HG02763 (cell line): ENCODE data around the gene DNAJC15.
A peak's percentile ranks its signal among the peaks of the same experiment; 100 is the strongest.

Experiments
- ATAC-seq: cut with Tn5 transposase; IDR thresholded peaks from one replicate; pipeline ENCODE4 v1.9.1; 2021; ENCODE audit warnings: mild to moderate bottlenecking, moderate library complexity; ENCODE audit not compliant: unreplicated experiment

Gene DNAJC15

DNA sequence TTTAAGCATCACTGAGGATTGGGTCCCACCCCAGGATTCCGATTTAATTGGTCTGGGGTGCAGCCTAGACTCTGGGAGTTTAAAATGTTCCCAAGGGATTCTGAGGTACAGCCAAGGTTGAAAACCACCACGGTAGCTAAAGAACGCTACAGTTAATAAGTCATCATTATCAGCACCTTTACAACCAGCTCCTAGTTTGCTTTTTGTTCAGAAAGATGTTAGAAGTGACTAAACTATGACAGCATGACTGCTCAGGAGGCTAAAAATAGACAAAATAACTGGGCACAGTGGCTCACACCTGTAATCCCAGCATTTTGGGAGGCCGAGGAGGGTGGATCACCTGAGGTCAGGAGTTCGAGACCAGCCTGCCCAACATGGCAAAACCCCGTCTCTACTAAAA lies 19.7 kb upstream of the DNAJC15 start:
- ATAC-seq, result no peak

DNA sequence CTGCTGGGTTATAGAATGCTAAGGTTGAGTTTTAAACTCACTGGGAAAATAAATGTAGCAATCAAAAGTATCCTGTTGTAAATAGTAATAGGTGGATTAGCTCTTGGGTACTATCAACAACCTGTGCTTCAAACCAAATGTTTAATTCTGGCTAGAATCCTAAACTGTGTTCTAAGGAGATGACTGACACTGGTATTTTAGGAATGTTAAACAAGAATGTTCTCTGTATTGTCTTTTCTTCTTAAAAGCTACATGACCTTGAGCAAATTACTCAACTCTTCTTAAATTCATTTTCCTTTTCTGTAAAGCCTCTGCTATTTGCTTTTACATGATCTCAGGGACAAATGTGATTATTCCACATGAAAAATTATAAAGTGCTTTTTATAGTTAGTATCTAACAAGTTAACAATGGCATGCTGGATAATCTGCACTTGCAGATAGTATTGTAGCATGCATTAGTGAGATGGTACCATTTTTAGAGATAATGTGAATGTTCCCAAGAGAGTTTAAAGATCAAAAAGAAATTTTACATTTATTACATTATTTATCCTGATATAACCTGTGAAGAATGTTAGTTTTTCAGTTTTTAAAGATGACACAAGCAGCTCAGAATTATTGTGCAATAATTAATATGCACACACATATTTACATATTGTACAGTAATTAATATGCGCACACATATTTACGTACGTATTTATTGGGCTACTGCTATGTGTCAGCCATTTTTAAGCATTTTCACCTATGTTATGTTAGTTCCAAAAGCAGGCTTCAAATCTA lies 17.7 kb upstream of the DNAJC15 start:
- ATAC-seq, result no peak

DNA sequence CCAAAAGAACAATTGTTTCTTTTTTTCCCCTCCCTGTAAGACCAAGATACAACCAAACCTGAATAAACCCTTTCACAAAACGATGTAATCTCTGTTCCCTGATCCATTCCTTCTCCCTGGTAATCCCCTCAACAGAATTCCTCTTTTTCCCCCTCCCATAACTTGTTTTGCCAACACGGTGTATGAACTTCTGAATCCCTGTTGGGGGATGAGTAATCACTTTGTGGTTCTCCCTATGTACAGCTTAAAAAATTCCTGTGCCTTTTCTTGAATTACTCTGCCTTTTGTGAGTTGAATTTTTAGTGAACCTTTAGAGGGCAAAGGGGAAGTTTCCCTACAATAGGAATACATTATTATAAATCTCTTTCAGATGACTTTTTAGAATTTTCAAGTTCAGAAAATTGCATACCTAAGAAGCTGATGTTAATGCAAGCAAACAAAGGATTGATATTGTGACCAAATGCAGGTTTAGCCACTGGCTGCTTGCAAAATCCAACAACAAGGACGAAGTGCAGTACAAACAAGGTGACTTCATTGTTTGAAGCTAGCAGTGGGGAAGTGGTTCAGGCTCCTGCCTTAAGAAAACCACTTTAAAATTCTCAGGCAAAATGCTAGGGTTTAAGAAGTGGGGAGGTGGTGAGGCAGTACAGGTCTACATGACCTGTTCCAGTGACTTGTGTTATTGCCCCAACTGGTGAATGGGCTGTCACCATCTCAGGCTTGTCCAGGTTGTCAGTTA lies 16.3 kb upstream of the DNAJC15 start:
- ATAC-seq, result no peak

DNA sequence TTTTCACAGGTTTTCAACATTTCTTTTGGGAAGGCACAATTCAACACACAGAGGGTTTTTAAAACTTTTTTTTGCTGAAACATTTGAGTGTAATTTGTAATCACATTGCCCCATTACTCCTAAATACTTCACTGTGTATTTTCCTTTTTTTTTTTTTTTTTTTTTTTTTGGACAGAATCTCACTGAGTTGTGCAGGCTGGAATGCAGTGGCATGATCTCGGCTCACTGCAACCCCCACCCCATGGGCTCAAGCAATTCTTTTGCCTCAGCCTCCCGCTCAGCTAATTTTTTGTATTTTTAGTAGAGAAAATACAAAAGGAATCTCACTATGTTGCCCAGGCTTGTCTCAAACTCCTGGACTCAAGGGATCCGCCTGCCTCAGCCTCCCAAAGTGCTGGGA lies 14.8 kb upstream of the DNAJC15 start:
- ATAC-seq, result no peak

DNA sequence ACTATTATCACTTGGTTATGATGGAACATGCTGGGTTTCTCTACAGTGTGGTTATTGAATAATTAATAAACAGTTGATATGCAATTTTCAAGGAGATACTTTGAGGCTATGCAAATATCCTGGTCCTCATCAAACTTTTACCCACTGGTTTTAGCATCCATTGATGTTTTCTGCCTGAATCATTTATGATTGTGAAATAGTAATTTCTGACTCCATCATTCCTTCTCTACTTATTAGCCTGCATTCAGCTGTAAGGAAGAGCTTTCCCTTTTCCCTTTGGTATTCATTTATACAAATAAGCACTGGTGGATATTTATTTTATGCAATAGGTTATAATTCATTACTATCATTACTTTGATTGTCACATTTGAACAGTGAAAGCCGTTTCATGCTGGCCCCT lies 13.9 kb upstream of the DNAJC15 start:
- ATAC-seq, result no peak

DNA sequence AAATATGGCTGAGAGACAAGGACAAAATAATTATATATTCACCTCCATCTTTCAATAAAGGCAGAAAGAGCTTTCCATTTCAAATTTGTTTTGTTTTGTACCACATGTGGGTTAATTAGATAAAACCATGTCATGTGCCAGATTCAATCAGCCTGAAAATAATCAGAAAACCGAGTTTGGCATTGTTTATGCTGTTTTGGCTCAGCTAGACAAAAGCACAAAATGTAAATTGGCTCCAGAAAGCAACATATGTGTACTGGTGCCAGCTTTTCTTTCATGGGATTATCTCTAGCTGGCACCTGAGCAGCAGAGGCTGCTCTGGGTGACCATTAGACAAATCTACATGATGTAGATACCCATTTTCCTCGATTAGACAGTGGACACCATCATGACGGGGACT lies 9.2 kb upstream of the DNAJC15 start:
- ATAC-seq, result no peak

DNA sequence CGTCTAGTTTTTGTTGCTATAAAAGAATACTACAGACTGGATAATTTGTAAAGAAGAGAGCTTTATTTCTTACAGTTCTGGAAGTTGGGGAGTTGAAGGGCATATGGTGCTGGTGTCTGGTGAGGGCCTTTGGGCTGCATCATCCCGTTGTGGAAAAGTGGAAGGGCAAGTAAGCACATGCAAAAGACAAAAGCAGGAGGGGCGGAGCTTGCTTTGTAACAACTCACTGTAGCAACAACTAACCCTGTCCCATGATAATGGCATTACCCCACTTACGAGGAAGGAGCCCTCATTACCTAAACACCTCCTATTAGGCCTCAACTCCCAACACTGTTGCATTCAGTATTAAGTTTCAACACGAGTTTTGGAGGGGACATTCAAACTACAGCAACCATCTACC lies 7.2 kb upstream of the DNAJC15 start:
- no peak for ATAC-seq

DNA sequence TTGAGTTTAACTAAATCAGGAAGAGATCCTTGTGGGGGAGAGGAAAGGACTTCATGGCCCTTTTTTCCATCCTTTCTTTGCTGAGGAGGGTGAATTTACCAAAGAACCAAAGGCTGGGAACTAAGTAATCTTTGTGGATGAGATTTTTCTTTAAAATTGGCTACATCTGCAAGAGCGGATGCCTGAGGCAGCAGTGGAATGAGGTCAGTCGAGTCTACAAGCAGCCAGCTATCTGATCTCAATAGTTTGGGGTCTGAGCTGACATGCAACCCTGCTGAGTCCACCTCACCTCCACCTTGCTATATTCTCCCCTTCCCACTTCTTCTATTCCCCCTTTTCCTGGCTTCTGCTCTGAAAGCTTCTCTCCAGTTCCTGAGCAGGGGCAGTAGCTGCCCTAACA lies 3.6 kb upstream of the DNAJC15 start:
- ATAC-seq, result no peak

DNA sequence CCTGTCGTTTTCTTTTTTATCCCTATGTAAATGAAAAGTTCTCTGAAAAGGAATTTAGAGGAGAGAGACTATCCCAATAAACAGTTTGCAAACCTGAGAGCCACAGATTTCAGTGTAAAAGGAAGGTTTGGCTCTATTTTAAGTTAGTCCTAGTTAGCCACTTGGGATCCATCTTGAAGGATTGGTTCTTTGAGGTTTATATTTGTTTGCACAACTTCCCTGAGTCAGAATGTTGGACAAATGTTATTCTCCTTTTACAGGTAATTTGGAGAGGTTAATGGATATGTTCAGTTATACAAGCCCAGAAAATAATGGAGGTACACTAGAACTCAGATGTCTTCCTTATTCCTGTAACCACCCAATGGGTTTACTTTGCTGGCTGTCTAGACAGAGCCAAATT lies 2.6 kb upstream of the DNAJC15 start:
- ATAC-seq, result no peak

DNA sequence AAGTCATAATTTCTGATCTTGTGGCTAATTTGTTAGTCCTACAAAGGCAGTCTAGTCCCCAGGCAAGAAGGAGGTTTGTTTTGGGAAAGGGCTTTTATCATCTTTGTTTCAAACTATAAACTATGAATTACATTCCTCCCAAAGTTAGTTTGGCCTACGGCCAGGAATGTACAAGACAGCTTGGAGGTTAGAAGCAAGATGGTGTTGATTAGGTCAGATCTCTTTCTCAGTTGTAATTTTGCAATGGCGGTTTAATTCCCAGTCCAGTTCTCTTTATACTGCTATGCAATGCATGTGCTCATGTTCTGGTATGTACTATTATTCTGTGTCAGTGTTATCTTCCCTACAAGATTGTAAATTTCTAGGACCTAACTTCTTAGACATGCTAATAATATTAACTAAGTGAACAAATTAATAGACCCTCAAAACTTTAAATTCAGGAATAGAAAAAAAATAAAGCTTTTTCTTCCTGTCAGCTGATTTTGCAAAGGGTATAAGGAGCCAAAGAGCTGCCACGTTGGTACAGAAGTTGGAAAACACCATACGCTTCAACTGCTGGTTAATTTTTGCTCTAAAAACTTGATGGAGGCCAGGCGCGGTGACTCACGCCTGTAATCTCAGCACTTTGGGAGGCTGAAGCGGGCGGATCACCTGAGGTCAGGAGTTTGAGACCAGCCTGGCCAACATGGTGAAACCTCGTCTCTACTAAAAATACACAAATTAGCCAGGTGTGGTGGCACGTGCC lies 1.3 kb upstream of the DNAJC15 start:
- no peak for ATAC-seq

DNA sequence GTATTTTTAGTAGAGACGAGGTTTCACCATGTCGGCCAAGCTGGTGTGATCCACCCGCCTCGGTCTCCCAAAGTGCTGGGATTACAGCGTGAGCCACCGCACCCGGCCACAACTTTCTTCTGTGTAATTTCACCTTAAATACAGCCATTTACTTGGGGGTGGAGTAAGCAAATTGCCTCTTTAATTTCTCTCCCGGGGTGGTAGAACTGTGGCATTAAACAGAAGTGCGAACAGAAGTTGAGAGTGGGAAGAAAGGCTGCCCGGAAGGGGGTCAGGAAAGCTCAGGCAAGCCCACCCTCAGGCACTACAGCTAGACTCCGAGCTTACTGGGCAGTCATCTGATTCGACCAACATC lies 475 bp upstream of the DNAJC15 start:
- no peak for ATAC-seq

DNA sequence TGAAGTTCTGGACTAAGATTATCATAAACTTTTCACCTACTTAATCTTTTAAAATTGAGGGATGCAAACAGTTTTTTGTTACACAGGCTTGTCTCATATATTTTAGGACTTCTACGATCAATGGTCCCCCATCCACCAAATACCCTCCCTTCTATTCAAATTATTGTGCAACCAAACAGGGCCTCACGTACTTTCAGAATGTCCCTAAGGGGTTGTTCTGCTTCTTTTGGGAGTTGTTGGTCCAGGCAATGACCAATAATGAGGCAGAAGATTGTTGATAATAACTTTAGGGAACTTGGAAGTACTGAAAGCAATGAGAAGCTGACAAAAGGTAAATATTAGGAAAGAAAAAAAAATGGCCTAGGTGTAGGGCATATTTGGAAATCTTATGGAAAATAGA lies 2.9 kb downstream of the DNAJC15 start:
- ATAC-seq, result no peak

DNA sequence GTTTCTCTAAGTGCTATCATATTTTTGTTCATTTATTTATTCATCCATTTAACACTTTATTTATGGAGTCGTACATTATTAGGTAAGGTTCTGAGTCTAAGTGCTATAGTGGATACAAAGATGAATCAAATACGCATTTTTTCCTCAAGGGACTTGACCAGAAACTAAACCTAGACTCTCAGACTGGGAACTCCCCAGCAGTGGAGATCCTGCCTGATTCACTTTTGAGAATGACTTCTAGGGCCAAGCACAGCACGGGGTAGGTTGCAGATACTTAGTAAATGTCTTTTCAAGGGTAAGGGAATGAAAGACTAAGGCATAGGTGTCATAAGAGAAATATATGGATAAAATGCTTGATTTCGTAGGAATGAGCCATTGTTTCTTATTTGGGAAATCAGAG lies 7.2 kb downstream of the DNAJC15 start:
- no peak for ATAC-seq

DNA sequence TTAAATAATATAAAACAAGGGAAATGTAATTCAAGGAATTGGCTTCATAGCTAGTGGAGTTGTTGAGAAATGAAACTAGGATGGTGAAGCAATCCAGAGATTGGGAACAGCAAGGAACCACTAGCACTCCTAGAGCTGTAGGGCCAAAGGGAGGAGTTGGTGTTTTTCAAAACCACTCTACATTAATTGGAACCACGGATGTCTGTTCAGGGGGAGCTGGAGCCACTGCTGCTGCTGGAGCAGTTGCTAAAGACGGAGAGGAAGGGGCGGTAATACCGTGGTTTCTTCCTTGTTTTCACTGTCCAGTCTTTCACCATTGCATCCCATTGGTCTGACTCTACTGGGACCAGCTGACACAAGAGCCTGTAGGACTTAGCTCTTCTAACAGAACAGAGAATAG lies 8.5 kb downstream of the DNAJC15 start:
- no peak for ATAC-seq

DNA sequence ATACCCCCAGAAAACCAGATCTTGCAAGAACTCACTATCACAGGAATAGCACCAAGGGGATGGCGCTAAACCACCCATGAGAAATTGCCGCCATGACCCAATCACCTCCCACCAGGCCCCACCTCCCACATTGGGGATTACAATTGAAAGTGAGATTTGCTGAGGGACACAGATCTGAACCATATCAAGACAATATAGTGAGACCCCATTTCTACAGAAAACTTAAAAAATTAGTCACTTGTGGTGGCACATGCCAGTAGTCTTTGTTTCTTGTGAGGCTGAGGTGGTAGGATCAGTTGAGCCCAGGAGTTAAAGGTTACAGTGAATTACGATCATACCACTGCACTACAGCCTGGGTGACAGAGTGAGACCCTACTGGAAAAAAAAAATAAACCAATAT lies 9.7 kb downstream of the DNAJC15 start:
- ATAC-seq, result no peak

DNA sequence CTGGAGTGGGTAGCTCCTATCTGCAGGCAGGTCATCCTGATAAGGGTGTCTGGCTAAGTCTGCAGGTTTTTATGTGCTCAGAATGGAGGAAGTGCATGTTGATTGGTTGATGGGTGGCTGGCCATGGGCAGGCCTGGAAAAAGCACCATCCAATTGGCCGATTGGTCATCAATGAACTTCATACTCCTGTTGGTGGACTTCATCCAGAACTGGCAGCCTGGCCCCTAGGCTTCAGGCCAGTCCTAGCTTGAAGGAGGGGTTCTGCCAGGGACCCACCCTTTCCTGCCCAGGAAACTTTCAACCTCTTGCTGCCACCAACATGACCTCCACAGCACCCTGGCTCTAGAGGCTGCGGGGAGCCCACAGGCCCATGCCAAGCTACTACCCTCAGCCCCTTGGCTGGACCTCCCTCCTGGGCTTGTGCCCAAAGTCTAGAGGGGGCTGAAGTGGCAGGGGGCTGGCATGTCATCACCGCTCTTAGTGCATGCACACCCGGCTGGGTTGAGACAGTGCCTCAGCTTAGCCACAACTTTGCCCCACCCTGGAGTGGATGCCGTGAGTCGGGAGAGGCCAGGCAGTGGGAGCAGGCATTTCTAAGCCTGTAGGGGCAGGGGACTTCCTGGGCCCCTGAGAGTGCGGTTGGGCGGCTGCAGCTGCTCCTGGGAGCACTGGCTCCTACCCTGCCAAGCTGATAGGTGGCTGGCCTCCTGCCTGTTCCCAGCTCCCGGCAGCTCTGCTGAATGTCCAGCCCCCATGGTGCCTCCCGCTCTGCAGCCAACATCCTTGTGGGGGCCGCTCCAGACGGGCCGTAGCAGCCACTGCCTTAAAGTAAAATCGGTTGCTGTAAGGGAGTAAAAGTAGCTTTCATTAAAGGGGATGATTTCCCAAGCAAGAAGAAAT lies 13.2 kb downstream of the DNAJC15 start:
- no peak for ATAC-seq

DNA sequence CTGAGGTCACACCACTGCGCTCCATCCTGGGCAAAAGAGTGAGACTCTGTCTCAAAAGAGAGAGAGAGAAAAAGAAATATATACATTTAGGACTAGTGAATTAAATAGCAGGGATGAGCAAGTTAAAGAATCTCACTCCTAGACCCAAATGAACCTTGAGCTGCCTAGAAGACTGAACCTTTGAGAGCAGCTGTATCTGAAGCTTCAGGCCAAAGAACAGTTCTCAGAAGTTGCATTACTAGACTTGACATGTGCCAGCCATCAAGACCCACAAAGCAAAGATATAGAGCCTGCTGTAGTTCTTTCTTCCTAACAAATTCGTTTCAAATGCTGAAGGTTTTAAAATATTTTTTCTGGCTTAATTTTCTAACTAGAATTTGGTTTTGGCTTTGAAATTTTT lies 16.6 kb downstream of the DNAJC15 start:
- ATAC-seq, result no peak

DNA sequence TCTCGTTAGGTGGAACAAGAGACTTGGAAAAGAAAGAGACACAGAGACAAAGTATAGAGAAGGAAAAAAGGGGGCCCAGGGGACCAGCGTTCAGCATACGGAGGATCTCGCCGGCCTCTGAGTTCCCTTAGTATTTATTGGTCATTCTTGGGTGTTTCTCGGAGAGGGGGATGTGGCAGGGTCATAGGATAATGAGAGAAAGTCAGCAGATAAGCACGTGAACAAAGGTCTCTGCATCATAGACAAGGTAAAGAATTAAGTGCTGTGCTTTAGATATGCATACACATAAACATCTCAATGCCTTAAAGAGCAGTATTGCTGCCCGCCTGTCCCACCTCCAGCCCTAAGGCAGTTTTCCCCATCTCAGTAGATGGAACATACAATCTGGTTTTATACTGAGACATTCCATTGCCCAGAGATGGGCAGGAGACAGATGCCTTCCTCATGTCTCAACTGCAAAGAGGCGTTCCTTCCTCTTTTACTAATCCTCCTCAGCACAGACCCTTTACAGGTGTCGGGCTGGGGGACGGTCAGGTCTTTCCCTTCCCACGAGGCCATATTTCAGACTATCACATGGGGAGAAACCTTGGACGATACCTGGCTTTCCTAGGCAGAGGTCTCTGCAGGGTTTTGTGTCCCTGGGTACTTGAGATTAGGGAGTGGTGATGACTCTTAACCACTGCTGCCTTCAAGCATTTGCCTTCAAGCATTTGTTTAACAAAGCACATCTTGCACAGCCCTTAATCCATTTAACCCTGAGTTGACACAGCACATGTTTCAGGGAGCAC lies 17.4 kb downstream of the DNAJC15 start:
- ATAC-seq, result peak; percentile 28

DNA sequence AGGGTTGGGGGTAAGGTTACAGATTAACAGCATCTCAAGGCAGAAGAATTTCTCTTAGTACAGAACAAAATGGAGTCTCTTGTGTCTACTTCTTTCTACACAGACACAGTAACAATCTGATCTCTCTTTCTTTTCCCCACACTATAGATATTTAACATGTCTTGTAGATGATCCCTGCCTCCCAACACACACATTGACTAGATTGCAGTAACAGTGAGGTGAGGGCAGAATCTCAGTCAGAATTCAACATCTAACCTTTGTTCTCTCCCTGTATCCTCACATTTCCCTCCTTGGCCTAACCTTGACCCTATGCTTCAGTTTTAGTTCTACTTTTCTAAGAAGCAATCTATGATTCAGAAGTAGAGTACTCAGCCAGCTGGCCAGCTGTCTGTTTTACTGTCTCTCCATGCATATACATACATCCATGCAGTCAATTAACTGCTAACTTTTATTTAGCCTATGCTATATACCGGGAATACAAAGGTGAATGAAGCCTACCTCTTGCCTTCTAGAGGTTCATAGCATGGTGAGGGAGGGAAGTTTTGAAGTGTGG lies 18.1 kb downstream of the DNAJC15 start:
- peak; percentile 58 for ATAC-seq

DNA sequence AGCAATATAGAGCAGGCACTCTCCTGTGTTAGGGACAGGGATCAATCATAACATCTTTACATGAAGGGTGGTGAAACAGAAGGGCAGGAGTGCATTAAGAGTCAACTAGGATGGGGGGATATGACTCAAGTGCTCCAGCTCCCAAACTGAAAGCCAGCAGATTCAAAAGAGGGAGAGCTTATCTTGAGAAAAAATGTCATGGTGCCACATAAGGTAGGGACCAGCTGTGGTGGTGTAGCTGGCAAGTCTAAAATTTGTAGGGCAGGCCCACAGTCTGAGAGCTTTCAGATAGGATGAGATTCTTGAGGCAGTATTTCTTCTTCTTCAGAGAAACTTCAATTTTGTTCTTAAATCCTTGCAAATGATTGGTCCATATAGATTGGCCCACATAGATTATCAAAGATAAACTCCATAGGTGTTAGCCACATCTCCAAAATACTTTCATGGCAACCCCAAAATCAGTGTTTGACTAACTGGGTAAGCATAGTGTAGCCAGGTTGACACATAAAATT lies 19.1 kb downstream of the DNAJC15 start:
- no peak for ATAC-seq
